LoVo (cell line): ENCODE data around the gene ZNF836.
A peak's percentile ranks its signal among the peaks of the same experiment; 100 is the strongest.

Experiments used
- DNase-seq: peaks from one replicate; pipeline ENCODE4 v3.0.0-alpha.2; 2016; ENCODE audit warnings: low spot score

The ZNF836 gene

DNA sequence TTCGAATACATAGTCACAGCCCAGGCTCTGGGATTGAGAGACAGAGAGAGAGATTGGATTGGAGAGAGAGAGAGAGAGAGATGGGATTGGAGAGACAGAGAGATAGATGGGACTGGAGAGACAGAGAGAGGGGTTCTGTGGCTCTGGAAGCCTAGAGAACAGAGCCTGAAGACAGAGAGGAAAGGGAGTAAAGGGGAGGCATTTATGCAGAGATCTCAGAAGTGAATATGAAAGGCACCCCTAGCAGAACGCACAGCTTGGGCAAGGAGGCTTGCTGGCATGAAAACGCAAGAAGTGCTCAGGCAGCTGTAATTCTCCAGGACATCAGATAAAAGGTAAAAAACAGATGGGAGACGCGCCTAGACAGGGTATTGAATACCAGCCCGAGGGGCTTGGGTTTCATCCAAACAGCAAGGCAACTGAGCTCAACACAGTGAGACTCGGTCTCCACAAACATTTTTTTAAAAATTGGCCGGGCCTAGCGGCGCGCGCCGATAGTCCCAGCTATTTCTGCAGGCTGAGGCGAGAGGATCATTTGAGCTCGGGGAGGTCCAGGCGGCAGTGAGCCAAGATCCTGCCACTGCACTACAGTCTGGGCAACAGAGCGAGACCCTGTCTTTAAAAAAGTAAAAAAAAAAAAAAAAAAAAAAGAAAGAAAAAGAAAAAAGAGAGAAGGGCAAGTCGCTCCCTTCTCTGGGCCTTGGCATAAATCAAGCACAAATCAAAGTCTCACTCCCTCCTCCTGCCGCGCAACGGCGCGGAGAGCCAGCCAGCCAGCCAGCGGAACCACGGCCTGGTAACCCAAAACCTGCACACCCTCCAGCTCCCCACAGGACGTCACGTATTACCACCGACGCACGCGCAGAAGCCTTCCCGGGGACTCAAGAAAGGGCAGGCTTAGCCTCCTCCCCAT is 17.7 kb upstream of the ZNF836 start:
- DNase-seq = no peak

DNA sequence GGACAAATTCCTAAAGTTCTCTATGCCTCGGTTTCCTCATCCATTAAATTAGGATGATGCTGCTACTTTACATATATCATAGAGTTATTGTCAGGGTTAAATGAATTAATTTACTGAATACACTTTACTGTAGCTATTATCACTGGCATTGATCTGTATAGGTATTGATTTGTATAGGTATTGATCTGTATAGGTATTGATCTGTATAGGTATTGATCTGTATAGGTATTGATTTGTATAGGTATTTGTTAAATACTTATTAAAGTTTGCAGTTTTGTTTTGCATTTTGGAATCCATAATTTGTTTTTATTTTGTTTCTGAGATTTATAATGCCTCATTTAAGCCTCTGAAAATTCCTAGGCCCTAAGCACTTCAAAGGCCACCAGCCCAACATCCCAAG is 16.0 kb upstream of the ZNF836 start:
- DNase-seq = no peak

DNA sequence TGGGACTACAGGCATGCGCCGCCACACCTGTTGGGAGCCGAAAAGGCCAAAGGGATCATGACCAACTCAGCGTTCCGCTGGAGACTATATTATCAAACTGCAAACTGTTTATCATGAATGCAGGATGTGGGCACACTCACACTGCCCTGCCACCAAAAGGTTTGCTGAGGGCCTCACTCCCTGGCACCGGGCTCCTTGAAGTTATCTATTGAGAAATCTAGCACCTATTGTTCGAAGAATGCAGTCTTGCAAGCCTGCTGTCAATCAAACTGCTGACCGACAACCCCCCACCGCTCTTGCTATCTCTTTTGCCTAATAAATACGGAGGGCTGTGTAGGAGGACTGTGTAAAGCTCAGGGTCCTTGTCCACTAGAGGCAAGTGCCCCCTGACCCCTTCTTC is 5.2 kb upstream of the ZNF836 start:
- DNase-seq = no peak

DNA sequence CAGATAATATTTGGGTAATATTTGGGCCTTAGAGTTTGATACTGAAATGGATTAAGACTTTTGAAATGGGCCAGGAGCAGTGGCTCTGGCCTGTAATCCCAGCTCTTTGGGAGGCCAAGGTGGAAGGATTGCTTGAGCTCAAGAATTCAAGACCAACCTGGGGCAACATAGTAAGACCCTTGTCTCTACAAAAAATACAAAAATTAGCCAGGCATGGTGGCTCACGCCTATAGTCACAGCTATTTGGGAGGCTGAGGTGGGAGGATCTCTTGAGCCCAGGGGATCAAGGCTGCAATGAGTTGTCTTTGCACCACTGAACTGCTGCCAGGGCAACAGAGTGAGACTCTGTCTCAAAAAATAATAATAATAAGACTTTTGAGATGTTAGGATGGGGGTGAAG is 926 bp upstream of the ZNF836 start:
- no peak for DNase-seq

DNA sequence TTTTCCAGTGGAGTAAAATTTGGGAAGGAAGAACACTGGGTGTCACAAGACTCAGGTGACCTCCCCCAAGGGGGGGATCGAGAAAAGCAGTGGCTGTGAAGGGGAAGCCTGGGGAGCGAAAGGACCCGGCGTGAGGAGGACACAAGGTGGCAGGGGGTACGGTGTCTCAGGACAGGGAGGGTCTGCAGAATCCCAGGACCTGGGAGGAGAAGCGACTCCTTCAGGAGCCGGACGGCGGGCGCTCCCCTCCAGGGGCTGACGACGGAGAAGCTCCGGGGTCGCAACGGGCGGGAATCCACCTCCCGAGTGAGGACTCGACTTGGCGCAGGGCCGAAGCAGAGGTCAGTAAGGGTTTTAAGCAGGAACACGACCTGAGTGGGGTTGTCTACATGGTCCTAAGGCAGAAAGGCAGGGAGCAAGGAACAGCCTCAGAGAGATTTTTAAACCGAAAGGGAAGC is 529 bp downstream of the ZNF836 start:
- DNase-seq = no peak

DNA sequence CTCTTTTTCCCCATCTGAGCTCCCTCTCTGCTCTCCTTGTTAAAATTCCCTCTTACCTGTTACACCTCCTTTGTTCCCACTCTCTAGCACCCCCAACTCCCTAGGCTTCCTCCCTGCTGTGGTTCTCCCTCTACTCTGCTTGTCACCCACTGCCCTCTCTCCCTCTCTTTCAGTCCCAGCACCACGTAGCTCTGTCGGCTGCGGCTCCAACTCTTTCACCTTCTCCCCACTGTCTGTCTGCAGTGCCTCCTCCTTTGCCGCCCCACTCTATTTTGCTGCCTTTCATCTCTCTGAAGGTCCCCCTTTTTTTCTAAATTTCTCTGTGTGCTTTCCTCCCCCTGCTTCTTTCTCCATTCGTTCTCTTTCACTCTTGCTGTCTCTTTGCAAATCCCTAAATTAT is 1.1 kb downstream of the ZNF836 start:
- DNase-seq = no peak

DNA sequence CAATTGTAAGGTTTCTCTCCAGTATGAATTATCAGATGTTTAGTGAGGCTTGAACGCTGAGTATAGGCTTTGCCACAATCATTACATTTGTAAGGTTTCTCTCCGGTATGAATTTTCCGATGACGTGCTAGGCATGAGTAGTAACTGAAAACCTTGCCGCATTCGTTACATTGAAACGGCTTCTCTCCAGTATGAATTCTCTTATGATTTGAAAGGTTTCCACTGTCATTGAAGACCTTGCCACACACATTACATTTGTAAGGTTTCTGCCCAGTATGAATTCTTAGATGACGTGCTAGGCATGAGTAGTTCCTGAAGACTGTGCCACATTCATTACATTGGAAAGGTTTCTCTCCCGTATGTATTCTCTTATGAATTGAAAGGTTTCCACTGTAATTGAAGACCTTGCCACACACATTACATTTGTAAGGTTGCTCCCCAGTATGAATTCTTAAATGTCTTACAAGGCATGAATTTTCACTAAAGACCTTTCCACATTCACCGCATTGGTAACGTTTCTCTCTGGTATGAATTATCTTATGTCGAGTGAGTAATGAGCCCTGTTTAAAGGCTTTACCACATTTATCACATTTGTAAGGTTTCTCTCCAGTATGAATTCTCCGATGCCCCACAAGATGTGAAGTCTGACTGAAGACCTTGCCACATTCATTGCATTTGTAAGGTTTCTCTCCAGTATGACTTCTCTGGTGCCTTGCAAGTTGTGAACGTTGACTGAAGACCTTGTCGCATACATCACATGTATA is 15.6 kb downstream of the ZNF836 start:
- DNase-seq = no peak

DNA sequence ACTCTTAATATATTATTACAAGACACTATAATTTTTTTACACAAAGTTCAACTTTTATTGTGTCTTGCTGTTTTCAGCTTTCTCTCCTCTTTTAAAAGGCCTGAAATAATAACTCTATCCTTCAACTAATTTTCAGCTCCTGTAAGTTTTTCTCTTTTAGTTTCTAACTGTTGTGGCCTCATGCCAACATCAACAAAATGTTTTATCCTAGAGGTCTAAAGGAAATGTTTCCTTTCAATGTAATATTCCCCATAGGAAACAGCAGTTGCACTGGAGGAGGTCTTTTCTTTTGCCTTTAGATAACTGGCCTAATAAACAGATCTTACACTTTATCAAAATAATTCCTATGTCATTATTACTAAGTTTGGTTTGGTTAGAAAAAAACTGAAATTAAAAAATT is 23.2 kb downstream of the ZNF836 start:
- DNase-seq = no peak

DNA sequence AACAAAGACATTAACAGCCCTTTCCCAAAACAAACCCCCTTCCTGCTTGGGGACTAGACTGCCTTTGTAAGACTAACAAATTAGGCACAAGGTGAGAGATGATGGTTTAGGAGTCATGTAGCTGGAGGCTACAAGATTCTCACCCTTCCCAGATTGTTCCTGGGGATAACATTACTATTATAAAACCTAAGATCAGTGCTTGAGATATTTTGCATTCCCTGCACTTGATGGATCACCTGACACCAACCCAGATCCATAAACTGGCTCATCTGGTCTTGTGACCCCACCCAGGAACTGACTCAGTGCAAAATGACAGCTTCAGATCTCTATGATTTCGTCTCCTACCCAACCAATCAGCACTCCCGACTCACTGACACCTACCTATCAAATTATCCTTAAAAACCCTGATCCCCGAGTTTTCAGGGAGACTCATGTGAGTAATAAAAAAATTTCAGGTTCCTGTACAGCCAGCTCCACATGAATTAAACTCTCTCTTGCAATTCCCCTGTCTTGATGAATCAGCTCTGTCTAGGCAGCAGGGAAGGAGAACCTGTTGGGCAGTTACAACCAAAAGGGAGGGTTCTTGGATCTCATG is 29.3 kb downstream of the ZNF836 start:
- peak; percentile 7 for DNase-seq

DNA sequence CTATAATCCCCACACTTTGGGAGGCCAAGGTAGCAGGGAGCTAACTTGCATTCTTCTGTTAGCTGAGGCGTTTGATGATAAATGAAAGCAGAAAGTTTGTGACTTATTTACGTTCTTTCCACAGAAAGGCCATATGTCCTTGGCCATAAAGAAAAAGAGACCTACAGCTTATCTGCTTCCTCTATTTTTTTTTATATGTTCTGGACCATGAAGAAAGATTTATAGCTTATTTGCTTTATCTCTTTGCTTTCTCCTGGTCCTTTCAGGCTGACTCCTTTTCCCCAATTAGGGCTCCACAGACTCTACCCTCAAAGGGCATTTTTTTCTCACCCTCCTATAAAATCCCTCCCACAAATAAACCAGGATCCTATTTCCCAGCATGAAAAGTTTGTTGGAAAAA is 30.2 kb downstream of the ZNF836 start:
- no peak for DNase-seq

DNA sequence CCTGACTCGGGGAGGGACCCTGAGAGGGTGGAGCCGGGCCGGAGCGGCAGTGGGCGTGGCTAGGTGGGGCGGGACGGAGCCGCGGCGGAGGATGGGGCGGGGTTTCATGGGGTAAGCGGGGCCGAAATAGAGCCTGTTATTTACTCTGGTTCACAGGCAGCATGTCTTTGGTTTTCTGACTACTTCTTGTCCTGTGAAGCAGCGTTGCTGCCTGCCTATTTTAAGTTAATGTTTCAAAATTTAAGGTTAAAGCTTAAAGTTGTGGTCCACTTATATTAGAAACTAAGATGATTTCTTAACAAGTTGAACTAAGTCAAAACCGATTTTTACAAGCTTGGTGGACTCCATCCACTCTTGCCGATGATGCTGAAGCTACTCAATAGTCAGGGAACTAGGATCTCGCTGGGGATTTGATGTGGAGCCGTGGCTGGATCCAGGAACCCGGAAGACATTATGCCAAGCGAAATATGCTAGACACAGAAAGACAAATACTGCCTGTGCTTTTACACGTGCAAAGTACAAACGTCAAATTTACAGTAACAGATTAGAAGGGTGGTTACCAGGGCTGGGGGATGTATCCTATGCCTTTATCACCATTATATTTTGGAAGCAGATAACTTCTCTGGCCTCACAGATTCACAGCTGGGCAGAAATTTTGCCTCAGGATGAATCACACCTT is 31.2 kb downstream of the ZNF836 start:
- peak; percentile 94 for DNase-seq

DNA sequence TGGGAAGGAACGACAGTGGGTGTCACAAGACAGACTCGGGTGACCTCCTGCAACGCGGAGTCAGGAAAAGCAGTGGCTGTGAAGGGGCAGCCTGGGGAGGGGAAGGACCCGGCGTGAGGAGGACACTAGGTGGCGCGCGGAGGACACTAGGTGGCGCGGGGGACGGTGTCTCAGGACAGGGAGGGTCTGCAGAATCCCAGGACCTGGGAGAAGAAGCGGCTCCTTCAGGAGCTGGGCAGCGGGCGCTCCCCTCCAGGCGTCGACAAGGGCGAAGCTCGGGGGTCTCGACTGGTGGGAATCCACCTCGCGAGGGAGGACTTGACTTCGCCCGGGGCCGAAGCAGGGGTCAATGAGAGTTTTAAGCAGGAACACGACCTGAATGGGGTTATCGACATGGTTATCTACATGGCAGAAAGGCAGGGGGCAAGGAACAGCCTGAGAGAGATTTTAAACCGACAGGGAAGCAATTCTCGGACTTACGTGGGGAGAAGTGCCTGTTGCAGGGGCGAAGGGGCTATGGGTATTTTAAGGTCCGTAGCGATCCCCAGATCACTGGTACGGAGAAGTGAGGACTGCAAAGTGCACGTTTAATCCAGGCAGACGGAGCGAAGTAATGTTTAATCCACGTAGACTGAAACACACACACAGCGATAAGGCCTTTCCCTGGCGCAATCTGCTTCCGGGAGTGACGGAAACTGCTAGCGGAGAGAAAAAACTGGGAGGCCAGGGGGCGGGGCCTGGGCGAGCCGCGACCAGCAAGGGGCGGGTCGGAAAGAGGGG is 32.0 kb downstream of the ZNF836 start, which contains the start of gene ZNF616:
Gene ZNF616 (minus strand): TSS at position 687 of the 780 bp plus-strand sequence. CDS start 9,426 bp downstream, outside the sequence.
- DNase-seq = peak; percentile 81

DNA sequence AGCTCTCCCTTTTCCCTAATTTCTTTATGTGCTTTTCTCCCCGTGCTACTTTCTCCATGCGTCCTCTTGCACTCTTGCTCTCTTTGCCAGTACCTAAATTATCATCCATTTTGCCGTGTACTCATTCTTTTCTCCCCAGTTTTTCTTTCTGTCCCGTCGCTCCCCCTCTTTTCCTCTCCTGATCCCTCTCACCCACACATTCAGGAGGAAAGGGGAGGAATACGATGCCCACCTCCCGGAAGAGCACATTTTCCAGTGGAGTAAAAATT is 32.5 kb downstream of the ZNF836 start:
- DNase-seq = no peak

DNA sequence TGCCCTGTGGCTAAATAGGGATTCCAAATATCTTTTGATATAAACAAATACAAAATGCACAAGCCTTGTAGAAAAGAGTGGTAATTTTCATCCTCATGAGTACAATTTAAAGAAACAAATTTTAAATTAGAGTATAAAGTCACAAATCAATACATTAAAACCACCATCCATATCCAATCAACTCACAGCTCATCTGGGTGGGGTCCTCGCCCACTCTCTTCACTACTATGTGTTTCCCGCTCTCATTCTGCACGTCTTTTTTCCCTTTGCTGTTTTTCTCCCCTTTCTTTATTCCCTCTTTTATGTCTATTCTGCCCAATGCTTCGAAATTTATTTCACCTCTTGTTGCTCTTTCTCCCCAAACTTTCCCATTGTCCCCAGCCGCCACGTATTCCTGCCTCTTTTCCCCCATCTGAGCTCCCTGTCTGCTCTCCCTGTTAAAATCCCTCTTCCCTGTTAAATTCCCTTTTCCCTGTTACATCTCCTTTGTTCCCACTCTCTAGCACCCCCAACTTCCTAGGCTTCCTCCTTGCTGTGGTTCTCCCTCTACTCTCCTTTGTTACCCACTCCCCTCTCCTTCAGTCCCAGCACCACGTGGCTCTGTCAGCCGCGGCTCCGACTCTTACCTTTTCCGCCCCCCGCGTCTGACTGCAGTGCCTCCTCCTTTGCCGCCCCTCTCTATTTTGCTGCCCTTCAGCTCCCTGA is 33.0 kb downstream of the ZNF836 start:
- peak; percentile 1 for DNase-seq

DNA sequence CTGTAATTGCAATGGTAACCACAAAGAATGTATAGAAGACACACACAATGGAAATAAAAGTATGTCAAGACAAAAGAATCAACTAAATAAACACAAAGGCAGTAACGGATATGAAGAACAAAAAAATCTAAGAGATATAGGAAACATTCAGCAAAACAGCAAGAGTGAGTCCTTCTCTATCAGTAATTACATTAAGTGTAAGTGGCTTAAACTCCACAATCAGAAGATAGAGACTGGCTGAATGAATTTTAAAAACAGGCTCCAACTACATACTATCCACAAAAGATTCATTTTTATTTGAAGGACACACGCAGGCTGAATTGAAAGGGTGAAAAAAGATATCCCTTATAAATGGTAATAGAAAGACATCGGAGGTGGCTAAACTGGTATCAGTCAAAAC is 51.1 kb downstream of the ZNF836 start:
- no peak for DNase-seq

DNA sequence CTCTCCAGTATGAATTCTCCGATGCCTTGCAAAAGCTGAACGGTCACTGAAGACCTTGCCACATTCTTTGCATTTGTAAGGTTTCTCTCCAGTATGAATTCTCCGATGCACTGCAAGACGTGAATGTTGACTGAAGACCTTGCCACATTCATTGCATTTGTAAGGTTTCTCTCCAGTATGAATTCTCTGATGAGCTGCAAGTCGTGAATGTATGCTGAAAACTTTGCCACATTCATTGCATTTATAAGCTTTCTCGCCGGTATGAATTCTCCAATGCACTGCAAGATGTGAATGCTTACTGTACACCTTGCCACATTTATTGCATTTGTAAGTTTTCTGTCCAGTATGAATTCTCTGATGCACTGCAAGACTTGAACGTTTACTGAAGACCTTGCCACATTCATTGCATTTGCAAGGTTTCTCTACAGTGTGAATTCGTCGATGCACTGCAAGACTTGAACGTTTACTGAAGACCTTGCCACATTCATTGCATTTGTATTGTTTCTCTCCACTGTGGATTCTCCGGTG is 55.8 kb downstream of the ZNF836 start:
- no peak for DNase-seq

DNA sequence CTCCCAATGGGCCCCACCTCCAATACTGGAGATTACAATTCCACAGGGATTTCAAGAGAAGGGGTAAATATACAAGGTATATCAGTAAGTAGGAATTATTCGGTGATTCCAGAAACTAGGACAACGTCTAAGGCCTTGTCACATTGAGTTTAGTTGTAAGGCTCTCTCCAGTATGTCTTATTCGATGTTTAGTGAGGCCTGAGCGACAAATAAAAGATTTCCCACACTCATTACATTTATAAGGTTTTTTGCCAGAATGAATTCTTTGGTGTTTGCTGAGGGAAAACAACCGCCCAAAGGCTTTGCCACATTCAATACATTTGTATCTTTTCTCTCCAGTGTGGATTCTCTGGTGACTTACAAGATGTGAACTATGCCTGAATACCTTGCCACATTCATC is 56.7 kb downstream of the ZNF836 start:
- no peak for DNase-seq

DNA sequence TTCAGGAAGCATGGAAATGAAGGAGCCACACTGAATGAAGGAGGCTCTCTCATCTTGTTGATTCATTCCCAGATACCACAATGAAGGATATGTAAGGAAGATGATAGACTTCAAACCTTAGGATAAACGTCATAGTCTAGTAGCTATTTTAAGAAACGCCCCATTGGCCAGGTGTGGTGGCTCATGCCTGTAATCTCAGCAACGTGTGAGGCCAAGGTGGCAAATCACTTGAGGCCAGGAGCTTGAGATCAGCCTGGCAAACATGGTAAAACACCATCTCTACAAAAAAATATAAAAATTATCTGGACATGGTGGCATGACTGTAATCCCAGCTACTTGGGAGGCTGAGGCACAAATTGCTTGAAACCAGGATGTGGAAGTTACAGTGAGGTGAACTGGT is 58.8 kb downstream of the ZNF836 start:
- DNase-seq = no peak

DNA sequence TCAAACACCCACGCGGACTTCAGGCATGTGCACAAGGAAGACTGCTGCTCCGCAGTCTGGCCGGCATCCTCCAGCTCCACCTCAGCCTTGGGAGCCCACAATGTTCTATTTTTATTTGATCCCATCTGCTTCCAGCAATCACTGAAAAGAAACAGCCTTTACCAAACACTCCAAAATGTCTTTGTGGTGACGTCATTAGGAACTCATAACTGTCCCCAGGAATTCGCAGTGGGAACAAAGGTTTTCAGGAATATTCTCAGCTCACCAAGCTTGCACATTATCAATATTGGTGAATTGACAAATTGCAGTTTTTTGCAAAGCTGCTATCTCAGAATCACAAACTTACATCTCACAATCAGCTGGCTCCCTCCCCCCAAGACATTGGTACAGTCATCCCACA is 60.6 kb downstream of the ZNF836 start:
- DNase-seq = no peak
